ENCODE data around the gene SEPTIN14. TPM values are rescaled to one million over a fixed set of nuclear protein-coding genes. Genes with fewer than 3 reads are reported as not detected.
"Not testable (repeated sequence)": the region's sequence is repeated elsewhere in the genome, so short reads cannot be mapped to it uniquely, and the experiment has no call there.

SEPTIN14 gene
- total and polyA plus RNA-seq, 2 of the 13 experiments (the other 11 are each of a cell fraction or from before 2014, with no cell fraction given), result not detected

DNA sequence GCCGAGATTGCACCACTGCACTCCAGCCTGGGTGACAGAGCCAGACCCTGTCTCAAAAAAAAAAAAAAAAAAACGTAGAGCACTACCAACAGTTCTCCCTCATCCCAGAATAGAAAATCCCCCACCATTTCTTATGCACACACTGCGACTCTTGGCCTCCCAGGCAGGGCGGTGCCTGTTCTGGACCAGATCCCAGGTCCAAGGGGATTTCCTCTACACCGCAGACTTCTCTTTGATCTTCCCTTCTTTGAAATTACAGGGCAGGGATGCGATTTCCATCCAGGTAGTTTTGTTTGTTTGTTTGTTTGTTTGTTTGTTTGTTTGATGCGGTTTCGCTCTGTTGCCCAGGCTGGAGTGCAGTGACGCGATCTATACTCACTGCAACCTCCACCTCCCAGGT lies 91.8 kb downstream of the SEPTIN14 start (continued):
- TF ChIP-seq, protein P1, sequence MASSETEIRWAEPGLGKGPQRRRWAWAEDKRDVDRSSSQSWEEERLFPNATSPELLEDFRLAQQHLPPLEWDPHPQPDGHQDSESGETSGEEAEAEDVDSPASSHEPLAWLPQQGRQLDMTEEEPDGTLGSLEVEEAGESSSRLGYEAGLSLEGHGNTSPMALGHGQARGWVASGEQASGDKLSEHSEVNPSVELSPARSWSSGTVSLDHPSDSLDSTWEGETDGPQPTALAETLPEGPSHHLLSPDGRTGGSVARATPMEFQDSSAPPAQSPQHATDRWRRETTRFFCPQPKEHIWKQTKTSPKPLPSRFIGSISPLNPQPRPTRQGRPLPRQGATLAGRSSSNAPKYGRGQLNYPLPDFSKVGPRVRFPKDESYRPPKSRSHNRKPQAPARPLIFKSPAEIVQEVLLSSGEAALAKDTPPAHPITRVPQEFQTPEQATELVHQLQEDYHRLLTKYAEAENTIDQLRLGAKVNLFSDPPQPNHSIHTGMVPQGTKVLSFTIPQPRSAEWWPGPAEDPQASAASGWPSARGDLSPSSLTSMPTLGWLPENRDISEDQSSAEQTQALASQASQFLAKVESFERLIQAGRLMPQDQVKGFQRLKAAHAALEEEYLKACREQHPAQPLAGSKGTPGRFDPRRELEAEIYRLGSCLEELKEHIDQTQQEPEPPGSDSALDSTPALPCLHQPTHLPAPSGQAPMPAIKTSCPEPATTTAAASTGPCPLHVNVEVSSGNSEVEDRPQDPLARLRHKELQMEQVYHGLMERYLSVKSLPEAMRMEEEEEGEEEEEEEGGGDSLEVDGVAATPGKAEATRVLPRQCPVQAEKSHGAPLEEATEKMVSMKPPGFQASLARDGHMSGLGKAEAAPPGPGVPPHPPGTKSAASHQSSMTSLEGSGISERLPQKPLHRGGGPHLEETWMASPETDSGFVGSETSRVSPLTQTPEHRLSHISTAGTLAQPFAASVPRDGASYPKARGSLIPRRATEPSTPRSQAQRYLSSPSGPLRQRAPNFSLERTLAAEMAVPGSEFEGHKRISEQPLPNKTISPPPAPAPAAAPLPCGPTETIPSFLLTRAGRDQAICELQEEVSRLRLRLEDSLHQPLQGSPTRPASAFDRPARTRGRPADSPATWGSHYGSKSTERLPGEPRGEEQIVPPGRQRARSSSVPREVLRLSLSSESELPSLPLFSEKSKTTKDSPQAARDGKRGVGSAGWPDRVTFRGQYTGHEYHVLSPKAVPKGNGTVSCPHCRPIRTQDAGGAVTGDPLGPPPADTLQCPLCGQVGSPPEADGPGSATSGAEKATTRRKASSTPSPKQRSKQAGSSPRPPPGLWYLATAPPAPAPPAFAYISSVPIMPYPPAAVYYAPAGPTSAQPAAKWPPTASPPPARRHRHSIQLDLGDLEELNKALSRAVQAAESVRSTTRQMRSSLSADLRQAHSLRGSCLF (CRISPR knock-in tag; IDR thresholded peaks at IDR 0.05; ENCODE audit: borderline replicate concordance), result no peak

DNA sequence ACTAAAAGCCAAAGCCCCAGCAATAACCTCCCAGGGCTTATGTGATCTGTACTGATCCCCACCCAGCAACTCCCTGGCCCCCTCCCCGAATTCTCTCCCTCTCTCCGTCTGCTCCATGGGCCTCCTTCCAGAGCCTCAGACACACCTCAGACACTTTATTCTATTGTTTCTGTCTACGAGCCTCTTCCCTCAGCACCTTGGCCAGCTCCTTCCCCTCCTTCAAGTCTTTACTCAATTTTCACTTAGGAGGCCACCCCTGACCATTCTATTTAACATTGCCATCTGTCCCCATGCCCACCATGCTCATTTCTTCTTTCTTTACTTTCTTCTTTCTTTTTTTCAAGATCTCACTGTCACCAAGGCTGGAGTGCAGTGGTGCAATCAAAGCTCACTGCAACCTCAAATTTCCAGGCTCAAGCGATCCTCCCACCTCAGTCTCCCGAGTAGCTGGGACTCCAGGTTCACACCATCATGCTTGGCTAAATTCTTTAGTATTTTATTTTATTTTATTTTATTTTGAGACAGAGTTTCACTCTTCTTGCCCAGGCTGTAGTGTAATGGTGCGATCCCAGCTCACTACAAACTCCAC lies 109.2 kb downstream of the SEPTIN14 start:
- H3K79me2 ChIP-seq (ENCODE audit: insufficient read depth, low read length); H3K36me3 ChIP-seq (replicated peaks in 1 of 2; ENCODE audit: control insufficient read depth in 1 of 2, insufficient read depth in 2 of 2, low read length in 2 of 2); DNase-seq (ENCODE audit: low spot score); H3K9me3 ChIP-seq (ENCODE audit: low read length); ATAC-seq; H3K27me3 ChIP-seq (ENCODE audit: control insufficient read depth in 1 of 2, insufficient read depth in 2 of 2, low read length in 2 of 2); CTCF ChIA-PET (ENCODE audit: low intra/inter-chr PET ratio, low total read pairs); H3K4me1 ChIP-seq (ENCODE audit: insufficient read depth, low read length); H4K20me1 ChIP-seq (ENCODE audit: insufficient read depth, low read length); FAIRE-seq; BruUV-seq (replicated peaks); H3K27ac ChIP-seq (ENCODE audit: extremely low read length, insufficient read depth, low read length); H2AFZ ChIP-seq (ENCODE audit: low read length); H3K4me3 ChIP-seq (replicated peaks in 1 of 3; ENCODE audit: insufficient read depth in 1 of 3, low read depth in 2 of 3, low read length in 3 of 3); H3K9ac ChIP-seq (ENCODE audit: insufficient read depth, low read depth, low read length); H3K4me2 ChIP-seq (ENCODE audit: low read depth, low read length); POLR2A ChIA-PET; intact Hi-C loops (cut with micrococcal nuclease; ENCODE audit: unreplicated experiment): not testable (repeated sequence)
- TF ChIP-seq, protein P2, sequence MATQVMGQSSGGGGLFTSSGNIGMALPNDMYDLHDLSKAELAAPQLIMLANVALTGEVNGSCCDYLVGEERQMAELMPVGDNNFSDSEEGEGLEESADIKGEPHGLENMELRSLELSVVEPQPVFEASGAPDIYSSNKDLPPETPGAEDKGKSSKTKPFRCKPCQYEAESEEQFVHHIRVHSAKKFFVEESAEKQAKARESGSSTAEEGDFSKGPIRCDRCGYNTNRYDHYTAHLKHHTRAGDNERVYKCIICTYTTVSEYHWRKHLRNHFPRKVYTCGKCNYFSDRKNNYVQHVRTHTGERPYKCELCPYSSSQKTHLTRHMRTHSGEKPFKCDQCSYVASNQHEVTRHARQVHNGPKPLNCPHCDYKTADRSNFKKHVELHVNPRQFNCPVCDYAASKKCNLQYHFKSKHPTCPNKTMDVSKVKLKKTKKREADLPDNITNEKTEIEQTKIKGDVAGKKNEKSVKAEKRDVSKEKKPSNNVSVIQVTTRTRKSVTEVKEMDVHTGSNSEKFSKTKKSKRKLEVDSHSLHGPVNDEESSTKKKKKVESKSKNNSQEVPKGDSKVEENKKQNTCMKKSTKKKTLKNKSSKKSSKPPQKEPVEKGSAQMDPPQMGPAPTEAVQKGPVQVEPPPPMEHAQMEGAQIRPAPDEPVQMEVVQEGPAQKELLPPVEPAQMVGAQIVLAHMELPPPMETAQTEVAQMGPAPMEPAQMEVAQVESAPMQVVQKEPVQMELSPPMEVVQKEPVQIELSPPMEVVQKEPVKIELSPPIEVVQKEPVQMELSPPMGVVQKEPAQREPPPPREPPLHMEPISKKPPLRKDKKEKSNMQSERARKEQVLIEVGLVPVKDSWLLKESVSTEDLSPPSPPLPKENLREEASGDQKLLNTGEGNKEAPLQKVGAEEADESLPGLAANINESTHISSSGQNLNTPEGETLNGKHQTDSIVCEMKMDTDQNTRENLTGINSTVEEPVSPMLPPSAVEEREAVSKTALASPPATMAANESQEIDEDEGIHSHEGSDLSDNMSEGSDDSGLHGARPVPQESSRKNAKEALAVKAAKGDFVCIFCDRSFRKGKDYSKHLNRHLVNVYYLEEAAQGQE (IDR thresholded peaks at IDR 0.05; ENCODE audit: borderline replicate concordance in 1 of 2, low read depth in 1 of 2, low read length in 2 of 2), result peak in 1 of 2 experiments; percentile 69
- peak; percentile 58; the same call in 1 of the 2 replicates for TF ChIP-seq MIER2 (CRISPR knock-in tag; IDR thresholded peaks at IDR 0.05)
- in situ Hi-C loops (cut with HindIII; ENCODE audit: extremely low pct_ligation_motif_present, low pct_unique_long_range_greater_than_20kb), result loop anchor here (25.0 kb wide), 2 partner anchors 209 to 334 kb away; partner anchors contain the start of genes MRPS17, NIPSNAP2 and PHKG1
- WGBS (ENCODE audit: low lambda C conversion rate), result 22% methylated on average over 6 of the region's 6 CpGs
